ENCODE results near the gene C16orf74. TPM values are rescaled to one million over a fixed set of nuclear protein-coding genes. Genes with fewer than 3 reads are reported as not detected.
A peak's percentile ranks its signal among the peaks of the same experiment; 100 is the strongest.

C16orf74 gene
- total RNA-seq, 1 donor from 2014 or later, result 12.2 TPM

- H3K4me3 ChIP-seq (ENCODE audit: low read depth, low read length), result peak overlapping the region; percentile 44
- TF ChIP-seq CTCF (conservative IDR thresholded peaks at IDR 0.05; ENCODE audit: low read depth, low read length), result no peak
- DNase-seq (ENCODE audit: low read depth), result no peak
Observed at GRCh38 chr16:85689285-85689949, 61.5 kb downstream of the C16orf74 start.

DNA sequence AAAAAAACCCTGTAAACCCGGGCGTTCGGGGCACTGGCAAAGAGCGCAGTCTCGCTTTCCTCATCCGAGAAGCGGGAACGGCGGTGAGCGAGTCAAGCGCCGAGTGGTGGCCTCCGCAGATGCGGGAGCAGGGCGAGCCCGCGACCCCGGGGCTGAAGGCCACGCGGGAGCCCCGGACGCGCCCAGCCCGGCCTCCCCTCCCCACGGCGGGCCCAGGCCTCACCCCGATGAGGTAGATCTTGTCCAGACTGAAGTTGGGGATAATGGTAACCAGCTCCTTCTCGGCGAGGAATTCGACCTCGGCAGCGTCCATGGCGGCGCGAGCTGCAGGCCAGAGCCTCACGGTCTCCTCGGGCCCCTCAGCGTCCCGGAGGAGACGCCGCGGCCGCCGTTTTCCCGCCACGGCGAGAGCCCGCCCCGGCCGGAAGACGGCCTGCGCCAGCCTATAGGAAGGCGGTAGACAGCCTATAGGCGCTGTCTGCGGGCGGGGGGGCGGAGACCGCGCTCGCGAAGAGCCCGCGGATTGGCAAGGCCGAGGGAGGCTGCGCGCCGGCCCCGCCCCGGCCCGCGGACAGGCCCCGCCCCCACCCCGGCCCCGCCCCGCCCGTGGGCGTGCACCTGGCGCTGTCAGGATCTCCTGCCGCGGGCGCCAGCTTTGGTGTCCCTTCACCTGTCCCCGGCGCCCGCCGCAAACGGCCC, 62.2 kb downstream of the C16orf74 start, which contains the start of gene GINS2:
TSS of gene GINS2 (minus strand) at position 369 of the 699 bp plus-strand sequence. CDS start at position 313, 56 bp downstream.
- DNase-seq (ENCODE audit: low read depth), result no peak
- no peak for TF ChIP-seq CTCF (conservative IDR thresholded peaks at IDR 0.05; ENCODE audit: low read depth, low read length)
- H3K4me3 ChIP-seq (ENCODE audit: low read depth, low read length), result peak within 1 kb of the TSS; percentile 78

DNA sequence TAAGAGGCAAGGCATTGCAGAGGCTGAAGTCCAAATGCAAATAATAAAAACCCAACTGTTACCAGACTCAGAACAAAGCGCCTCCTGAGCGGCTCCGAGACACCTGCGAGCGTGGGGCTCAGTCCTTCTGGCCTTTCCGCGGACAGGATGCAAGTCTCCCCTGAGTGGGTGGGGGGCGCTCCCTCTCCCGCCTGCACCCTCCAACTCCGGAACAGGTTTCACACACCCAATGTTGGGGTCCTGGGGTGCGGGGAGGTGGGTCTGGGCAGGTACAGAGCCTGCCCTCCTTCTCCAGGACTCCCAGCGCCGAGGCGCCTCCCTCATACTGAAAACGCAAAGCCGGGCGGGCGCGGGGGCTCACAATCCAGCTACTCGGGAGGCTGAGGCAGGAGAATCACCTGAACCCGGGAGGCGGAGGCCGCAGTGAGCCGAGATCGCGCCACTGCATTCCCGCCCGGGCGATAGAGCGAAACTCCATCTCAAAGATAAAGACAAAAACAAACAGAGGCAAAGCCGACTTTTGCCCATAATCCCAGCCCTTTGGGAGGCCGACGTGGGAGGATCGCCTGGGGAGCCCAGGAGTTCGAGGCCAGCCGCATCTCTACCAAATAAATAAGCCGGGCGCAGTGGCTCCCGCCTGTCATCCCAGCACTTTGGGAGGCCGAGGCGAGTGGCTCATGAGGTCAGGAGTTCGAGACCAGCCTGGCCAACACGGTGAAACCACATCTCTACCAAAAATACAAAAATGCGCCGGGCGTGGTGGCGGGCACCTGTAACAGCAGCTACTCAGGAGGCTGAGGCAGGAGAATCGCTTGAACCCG, 63.0 kb downstream of the C16orf74 start:
- no peak for DNase-seq (ENCODE audit: low read depth)
- peak overlapping the region; percentile 78 for H3K4me3 ChIP-seq (ENCODE audit: low read depth, low read length)
- no peak for TF ChIP-seq CTCF (conservative IDR thresholded peaks at IDR 0.05; ENCODE audit: low read depth, low read length)

DNA sequence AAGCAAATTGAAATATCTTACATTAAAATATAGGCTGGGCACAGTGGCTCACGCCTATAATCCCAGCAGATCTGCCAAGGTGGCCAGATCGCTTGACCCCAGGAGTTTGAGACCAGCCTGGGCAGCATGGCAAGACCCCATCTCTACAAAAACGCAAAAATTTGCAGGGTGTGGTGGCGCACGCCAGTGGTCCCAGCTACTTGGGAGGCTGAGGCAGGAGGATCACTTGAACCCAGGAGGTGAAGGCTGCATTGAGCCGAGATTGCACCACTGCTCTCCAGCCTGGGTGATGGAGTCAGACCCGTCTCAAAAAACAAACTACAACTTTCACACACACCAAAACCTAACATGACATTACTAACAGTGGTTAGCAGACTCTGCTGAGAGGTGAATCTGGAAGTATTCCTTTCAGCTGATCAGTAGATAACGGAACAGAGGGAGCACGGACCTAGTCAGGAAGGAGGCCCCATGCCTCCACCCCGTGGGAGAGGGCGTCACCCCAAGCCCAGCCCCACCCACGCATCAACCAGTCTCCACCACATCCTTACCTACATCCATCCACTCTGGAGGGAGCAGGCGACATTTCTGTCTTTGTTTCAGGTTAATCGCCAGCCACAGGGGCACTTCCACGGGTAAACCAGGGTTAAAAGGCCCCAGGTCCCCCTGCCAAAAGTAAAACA, 63.8 kb downstream of the C16orf74 start:
- H3K4me3 ChIP-seq (ENCODE audit: low read depth, low read length), result no peak overlapping the region
- no peak for TF ChIP-seq CTCF (conservative IDR thresholded peaks at IDR 0.05; ENCODE audit: low read depth, low read length)
- DNase-seq (ENCODE audit: low read depth), result no peak

GRCh38 chr16:85685251-85685650, 65.6 kb downstream of the C16orf74 start:
- no peak for DNase-seq (ENCODE audit: low read depth)
- H3K4me3 ChIP-seq (ENCODE audit: low read depth, low read length), result no peak overlapping the region
- TF ChIP-seq CTCF (conservative IDR thresholded peaks at IDR 0.05; ENCODE audit: low read depth, low read length), result no peak

GRCh38 chr16:85683363-85683762, 67.5 kb downstream of the C16orf74 start:
- no peak for DNase-seq (ENCODE audit: low read depth)
- H3K4me3 ChIP-seq (ENCODE audit: low read depth, low read length), result no peak overlapping the region
- no peak for TF ChIP-seq CTCF (conservative IDR thresholded peaks at IDR 0.05; ENCODE audit: low read depth, low read length)

Measured in epithelial cell of proximal tubule (primary cell).